ENCODE measurements around the gene DVL2. TPM values are rescaled to one million over a fixed set of nuclear protein-coding genes. Genes with fewer than 3 reads are reported as not detected.

The DVL2 gene
- total RNA-seq, 1 experiment from 2014 or later = 34.9 TPM

DNA sequence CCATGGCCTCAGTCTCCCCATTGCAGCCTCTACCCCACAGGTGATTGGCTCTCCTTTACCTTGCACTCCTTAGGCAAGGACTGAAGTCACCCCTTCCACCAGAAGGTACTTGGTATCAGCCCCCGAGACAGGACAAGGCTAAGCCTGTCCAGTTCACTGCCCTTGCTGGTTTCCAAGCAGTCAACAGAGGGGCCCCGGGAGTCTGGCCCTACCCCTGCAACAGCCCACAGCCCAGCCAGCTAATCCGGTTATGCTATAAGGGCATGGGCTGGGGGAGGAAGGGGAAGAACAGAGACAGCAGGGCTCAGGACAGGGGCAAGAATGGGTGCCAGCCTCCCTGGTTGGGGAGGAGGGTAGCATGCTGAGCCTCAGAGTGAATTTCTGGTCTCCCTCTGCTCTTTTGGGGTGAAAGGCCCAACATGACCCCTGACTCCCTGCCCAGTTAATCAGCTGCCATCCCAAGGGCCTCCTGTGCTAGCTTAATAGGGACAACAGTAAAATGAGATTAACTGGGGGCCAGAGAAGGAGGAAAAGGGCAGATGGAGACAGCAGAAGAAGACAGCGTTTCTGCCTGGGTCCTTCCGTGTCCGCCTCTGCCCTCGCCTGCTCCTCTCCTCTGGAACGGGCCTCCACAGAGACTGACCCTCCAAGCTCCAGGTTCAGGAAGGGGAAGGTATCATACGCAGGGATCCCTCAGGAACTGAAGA is 25.4 kb downstream of the DVL2 start:
- H3K4me3 Mint-ChIP-seq (ENCODE audit: unreplicated experiment) = no peak overlapping the region
- H3K36me3 Mint-ChIP-seq (ENCODE audit: insufficient read depth, unreplicated experiment) = peaks cover 6% of the 10 kb centered on the region
- CTCF ChIA-PET = interaction anchor here (0.5 to 0.7 kb wide), 2 partner anchors 115 to 148 kb away, joined by 3 read pairs; no protein-coding TSS in a partner anchor
- no TSS peak for BruUV-seq (replicated peaks)
- no peaks in the 10 kb centered on the region for H3K9me3 Mint-ChIP-seq (ENCODE audit: unreplicated experiment)
- intact Hi-C loops (cut with micrococcal nuclease) = no loop called here
- peaks cover under 1% of the 10 kb centered on the region for H3K4me1 Mint-ChIP-seq (ENCODE audit: insufficient read depth, unreplicated experiment)
- POLR2A ChIA-PET = no interaction called here
- DNase-seq (ENCODE audit: unreplicated experiment) = no peak
- TF ChIP-seq, protein P1, sequence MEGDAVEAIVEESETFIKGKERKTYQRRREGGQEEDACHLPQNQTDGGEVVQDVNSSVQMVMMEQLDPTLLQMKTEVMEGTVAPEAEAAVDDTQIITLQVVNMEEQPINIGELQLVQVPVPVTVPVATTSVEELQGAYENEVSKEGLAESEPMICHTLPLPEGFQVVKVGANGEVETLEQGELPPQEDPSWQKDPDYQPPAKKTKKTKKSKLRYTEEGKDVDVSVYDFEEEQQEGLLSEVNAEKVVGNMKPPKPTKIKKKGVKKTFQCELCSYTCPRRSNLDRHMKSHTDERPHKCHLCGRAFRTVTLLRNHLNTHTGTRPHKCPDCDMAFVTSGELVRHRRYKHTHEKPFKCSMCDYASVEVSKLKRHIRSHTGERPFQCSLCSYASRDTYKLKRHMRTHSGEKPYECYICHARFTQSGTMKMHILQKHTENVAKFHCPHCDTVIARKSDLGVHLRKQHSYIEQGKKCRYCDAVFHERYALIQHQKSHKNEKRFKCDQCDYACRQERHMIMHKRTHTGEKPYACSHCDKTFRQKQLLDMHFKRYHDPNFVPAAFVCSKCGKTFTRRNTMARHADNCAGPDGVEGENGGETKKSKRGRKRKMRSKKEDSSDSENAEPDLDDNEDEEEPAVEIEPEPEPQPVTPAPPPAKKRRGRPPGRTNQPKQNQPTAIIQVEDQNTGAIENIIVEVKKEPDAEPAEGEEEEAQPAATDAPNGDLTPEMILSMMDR (IDR thresholded peaks at IDR 0.05; ENCODE audit: unreplicated experiment) = no peak
- H3K27me3 Mint-ChIP-seq (ENCODE audit: insufficient read depth, unreplicated experiment) = peaks cover 18% of the 10 kb centered on the region
- no peak overlapping the region for H3K27ac Mint-ChIP-seq (ENCODE audit: low read depth, unreplicated experiment)

DNA sequence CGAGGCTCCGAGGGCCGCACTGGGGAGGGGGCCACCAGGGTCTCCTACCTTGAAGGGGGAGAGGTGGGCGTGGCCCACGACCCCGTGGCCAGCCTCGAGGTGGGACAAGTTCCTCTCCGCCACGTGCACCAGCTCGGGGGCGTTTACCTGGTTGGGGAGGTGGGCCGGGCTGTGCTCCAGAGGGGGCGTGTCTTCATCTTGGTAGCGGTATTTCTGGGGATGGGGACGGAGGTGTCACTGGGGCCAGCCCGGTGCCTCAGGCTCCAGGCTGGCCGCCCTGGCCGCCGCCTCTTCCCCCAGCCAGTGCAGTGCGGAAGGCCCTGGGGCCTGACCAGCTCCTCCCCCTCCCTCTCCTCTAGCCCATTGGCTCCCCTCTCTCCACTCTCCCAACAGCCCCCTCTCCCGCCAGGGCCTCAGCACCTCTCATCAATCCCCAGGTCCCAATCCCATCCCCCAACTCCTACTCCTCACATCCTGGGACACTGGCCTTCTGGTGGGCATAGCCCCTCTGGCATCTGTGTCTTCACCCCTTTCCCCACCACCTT is 26.2 kb downstream of the DVL2 start:
- TF ChIP-seq, protein P1 (IDR thresholded peaks at IDR 0.05; ENCODE audit: unreplicated experiment) = no peak
- Mint-ChIP-seq H3K36me3 (ENCODE audit: insufficient read depth, unreplicated experiment) (peaks cover 5% of the 10 kb centered on the region), H3K4me3 (ENCODE audit: unreplicated experiment) (no peak overlapping the region), H3K27ac (ENCODE audit: low read depth, unreplicated experiment) (no peak overlapping the region), H3K27me3 (ENCODE audit: insufficient read depth, unreplicated experiment) (peaks cover 18% of the 10 kb centered on the region), H3K9me3 (ENCODE audit: unreplicated experiment) (no peaks in the 10 kb centered on the region), H3K4me1 (ENCODE audit: insufficient read depth, unreplicated experiment) (no peaks in the 10 kb centered on the region)
- POLR2A ChIA-PET = no interaction called here
- BruUV-seq (replicated peaks) = no TSS peak
- DNase-seq (ENCODE audit: unreplicated experiment) = no peak
- CTCF ChIA-PET = interaction anchor here (0.6 kb wide), 1 partner anchor 30 kb away, joined by 3 read pairs; no protein-coding TSS in a partner anchor
- intact Hi-C loops (cut with micrococcal nuclease) = no loop called here

DNA sequence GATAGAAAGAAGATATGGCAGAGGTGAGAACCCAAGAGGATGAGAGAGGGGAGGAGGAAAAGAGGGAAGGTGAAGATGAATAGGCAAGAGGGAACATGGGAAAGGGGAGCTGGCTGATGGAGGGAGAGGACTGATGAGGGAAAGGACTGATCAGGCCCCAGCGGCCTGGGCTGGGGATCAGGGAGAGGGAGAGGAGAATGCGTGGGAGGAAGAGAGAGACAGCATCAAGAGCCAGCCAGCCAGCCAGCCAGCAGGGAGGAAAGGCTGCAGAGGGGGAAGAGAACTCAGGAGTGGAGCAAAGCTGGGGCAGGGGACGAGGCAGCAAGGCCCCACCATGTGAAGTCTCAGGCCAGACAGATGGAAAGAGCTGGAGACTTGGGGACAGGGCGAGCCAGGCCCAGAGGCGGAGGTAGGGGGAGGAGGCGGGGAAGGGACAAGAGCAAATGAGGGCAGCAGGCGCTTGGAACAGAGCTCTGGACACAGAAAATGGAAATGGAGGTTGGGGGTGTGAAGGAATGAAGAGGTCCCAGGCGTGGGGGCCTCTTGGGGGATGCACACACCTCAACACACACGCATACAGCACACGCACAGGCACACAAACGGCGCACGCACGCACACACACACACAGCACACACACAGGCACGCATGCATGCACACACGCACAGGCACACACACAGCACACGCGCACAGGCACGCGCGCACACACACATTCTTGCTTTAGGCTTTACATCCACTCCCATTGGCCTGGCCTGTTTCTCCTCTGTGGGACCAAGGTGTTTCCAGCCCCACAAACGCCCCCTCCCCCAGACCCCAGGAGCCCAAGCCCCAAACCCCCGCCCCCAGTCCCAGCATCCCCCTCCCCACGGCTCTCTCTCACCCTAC is 27.0 kb downstream of the DVL2 start:
- H3K4me1 Mint-ChIP-seq (ENCODE audit: insufficient read depth, unreplicated experiment) = no peaks in the 10 kb centered on the region
- DNase-seq (ENCODE audit: unreplicated experiment) = no peak
- TF ChIP-seq, protein P1 (IDR thresholded peaks at IDR 0.05; ENCODE audit: unreplicated experiment) = no peak
- peaks cover 18% of the 10 kb centered on the region for H3K27me3 Mint-ChIP-seq (ENCODE audit: insufficient read depth, unreplicated experiment)
- no TSS peak for BruUV-seq (replicated peaks)
- H3K9me3 Mint-ChIP-seq (ENCODE audit: unreplicated experiment) = no peaks in the 10 kb centered on the region
- intact Hi-C loops (cut with micrococcal nuclease) = no loop called here
- H3K4me3 Mint-ChIP-seq (ENCODE audit: unreplicated experiment) = no peak overlapping the region
- CTCF ChIA-PET = interaction anchor here (0.6 kb wide), 1 partner anchor 30 kb away, joined by 3 read pairs; no protein-coding TSS in a partner anchor
- H3K27ac Mint-ChIP-seq (ENCODE audit: low read depth, unreplicated experiment) = no peak overlapping the region
- POLR2A ChIA-PET = interaction anchor here (0.6 kb wide), 1 partner anchor 683 kb away, joined by 3 read pairs; no protein-coding TSS in a partner anchor
- peaks cover 9% of the 10 kb centered on the region for H3K36me3 Mint-ChIP-seq (ENCODE audit: insufficient read depth, unreplicated experiment)

DNA sequence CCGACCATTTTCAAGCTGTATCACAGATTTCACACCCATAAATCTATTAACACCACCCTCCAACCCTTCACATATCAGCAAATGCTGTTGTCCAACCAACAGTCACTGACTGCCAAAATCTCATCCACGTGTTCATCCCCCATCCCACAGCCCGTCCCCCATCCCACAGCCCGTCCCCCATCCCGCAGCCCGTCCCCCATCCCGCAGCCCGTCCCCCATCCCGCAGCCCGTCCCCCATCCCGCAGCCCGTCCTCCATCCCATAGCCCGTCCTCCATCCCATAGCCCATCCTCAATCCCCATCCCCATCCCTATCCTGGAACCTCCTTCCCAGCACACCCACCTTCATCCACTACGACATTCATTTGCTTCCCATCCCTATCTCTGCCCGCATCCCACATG is 28.8 kb downstream of the DVL2 start:
- no peak overlapping the region for H3K4me3 Mint-ChIP-seq (ENCODE audit: unreplicated experiment)
- intact Hi-C loops (cut with micrococcal nuclease) = no loop called here
- H3K27me3 Mint-ChIP-seq (ENCODE audit: insufficient read depth, unreplicated experiment) = peaks cover 18% of the 10 kb centered on the region
- H3K27ac Mint-ChIP-seq (ENCODE audit: low read depth, unreplicated experiment) = no peak overlapping the region
- CTCF ChIA-PET = no interaction called here
- no peaks in the 10 kb centered on the region for H3K9me3 Mint-ChIP-seq (ENCODE audit: unreplicated experiment)
- POLR2A ChIA-PET = interaction anchor here (0.7 kb wide), 1 partner anchor 452 kb away, joined by 4 read pairs; no protein-coding TSS in a partner anchor
- BruUV-seq (replicated peaks) = no TSS peak
- no peaks in the 10 kb centered on the region for H3K4me1 Mint-ChIP-seq (ENCODE audit: insufficient read depth, unreplicated experiment)
- TF ChIP-seq, protein P1 (IDR thresholded peaks at IDR 0.05; ENCODE audit: unreplicated experiment) = no peak
- DNase-seq (ENCODE audit: unreplicated experiment) = no peak
- H3K36me3 Mint-ChIP-seq (ENCODE audit: insufficient read depth, unreplicated experiment) = peaks cover 11% of the 10 kb centered on the region
